ENCODE data around the gene S100Z. TPM values are rescaled to one million over a fixed set of nuclear protein-coding genes. Genes with fewer than 3 reads are reported as not detected.
"Not testable (repeated sequence)": the region's sequence is repeated elsewhere in the genome, so short reads cannot be mapped to it uniquely, and the experiment has no call there.

S100Z gene
- total and polyA plus RNA-seq, 9 donors = 0.08 to 1.2 (median 0.22) TPM; not detected in 5

- no peak overlapping the region for H3K4me3 ChIP-seq
- no peaks in the 10 kb centered on the region for H3K27me3 ChIP-seq
- WGBS, 3 donors = 81 to 91% (median 87%) methylated on average over 4 of the region's 4 CpGs
- no peak overlapping the region for H3K27ac ChIP-seq
- H3K4me1 ChIP-seq (ENCODE audit: insufficient read depth) = no peaks in the 10 kb centered on the region
- H3K36me3 ChIP-seq = no peaks in the 10 kb centered on the region
- TF ChIP-seq CTCF (IDR thresholded peaks at IDR 0.05) = no peak
- TF ChIP-seq EP300 (IDR thresholded peaks at IDR 0.05) = no peak
- TF ChIP-seq POLR2A (IDR thresholded peaks at IDR 0.05) = no peak
- no peaks in the 10 kb centered on the region for H3K9me3 ChIP-seq
- no peak for DNase-seq
- intact Hi-C loops (cut with DNase I) = no loop called here
Measured at GRCh38 chr5:76941000-76941399, 91.2 kb downstream of the S100Z start.

- Histone ChIP-seq H3K9me3 (no peaks in the 10 kb centered on the region), H3K4me1 (ENCODE audit: insufficient read depth) (no peaks in the 10 kb centered on the region), H3K36me3 (no peaks in the 10 kb centered on the region), H3K27ac (no peak overlapping the region), H3K27me3 (no peaks in the 10 kb centered on the region), H3K4me3 (no peak overlapping the region)
- WGBS, 3 donors = 87 to 92% (median 89%) methylated on average over 3 of the region's 3 CpGs
- intact Hi-C loops (cut with DNase I) = no loop called here
- DNase-seq = no peak
- TF ChIP-seq EP300 (IDR thresholded peaks at IDR 0.05) = no peak
- no peak for TF ChIP-seq CTCF (IDR thresholded peaks at IDR 0.05)
- TF ChIP-seq POLR2A (IDR thresholded peaks at IDR 0.05) = no peak
Measured at GRCh38 chr5:76941442-76941841, 91.6 kb downstream of the S100Z start.

GRCh38 chr5:76942581-76942980 lies 92.8 kb downstream of the S100Z start:
- H3K4me3 ChIP-seq = no peak overlapping the region
- intact Hi-C loops (cut with DNase I) = no loop called here
- no peaks in the 10 kb centered on the region for H3K27me3 ChIP-seq
- no peaks in the 10 kb centered on the region for H3K9me3 ChIP-seq
- no peaks in the 10 kb centered on the region for H3K4me1 ChIP-seq (ENCODE audit: insufficient read depth)
- TF ChIP-seq CTCF (IDR thresholded peaks at IDR 0.05) (no peak), POLR2A (IDR thresholded peaks at IDR 0.05) (no peak), EP300 (IDR thresholded peaks at IDR 0.05) (no peak)
- WGBS, 3 donors = 57 to 76% (median 66%) methylated on average over 1 of the region's 1 CpG
- DNase-seq = no peak
- no peaks in the 10 kb centered on the region for H3K36me3 ChIP-seq
- H3K27ac ChIP-seq = no peak overlapping the region

- WGBS, 3 donors = 83 to 91% (median 90%) methylated on average over 3 of the region's 3 CpGs
- TF ChIP-seq POLR2A (IDR thresholded peaks at IDR 0.05) = no peak
- TF ChIP-seq CTCF (IDR thresholded peaks at IDR 0.05) = no peak
- no peak for TF ChIP-seq EP300 (IDR thresholded peaks at IDR 0.05)
- Histone ChIP-seq H3K27ac (no peak overlapping the region), H3K9me3 (no peaks in the 10 kb centered on the region), H3K36me3 (no peaks in the 10 kb centered on the region), H3K4me1 (ENCODE audit: insufficient read depth) (no peaks in the 10 kb centered on the region), H3K27me3 (no peaks in the 10 kb centered on the region), H3K4me3 (no peak overlapping the region)
- intact Hi-C loops (cut with DNase I) = no loop called here
- DNase-seq = no peak
Measured at GRCh38 chr5:76943006-76943405, 93.2 kb downstream of the S100Z start.

- TF ChIP-seq POLR2A (IDR thresholded peaks at IDR 0.05) (no peak), CTCF (IDR thresholded peaks at IDR 0.05) (no peak), EP300 (IDR thresholded peaks at IDR 0.05) (no peak)
- no peaks in the 10 kb centered on the region for H3K36me3 ChIP-seq
- no peaks in the 10 kb centered on the region for H3K4me1 ChIP-seq (ENCODE audit: insufficient read depth)
- WGBS, 3 donors = 69 to 74% (median 69%) methylated on average over 5 of the region's 5 CpGs
- intact Hi-C loops (cut with DNase I) = no loop called here
- no peak overlapping the region for H3K27ac ChIP-seq
- no peaks in the 10 kb centered on the region for H3K9me3 ChIP-seq
- H3K4me3 ChIP-seq = no peak overlapping the region
- no peaks in the 10 kb centered on the region for H3K27me3 ChIP-seq
- no peak for DNase-seq
Measured at GRCh38 chr5:76944638-76945037, 94.8 kb downstream of the S100Z start.

- 36 to 55% (median 49%) methylated on average over 9 of the region's 9 CpGs for WGBS, 3 donors
- H3K36me3 ChIP-seq; intact Hi-C loops (cut with DNase I): not testable (repeated sequence)
Measured at GRCh38 chr5:76945238-76945637, 95.4 kb downstream of the S100Z start.

More at GRCh38 chr5:76945238-76945637, 95.4 kb downstream of the S100Z start:
- H3K9me3 ChIP-seq; H3K27ac ChIP-seq; DNase-seq; H3K4me3 ChIP-seq; H3K4me1 ChIP-seq (ENCODE audit: insufficient read depth); H3K27me3 ChIP-seq: not testable (repeated sequence)
